SK-N-SH treated with all-trans-retinoic acid at 6 μM for 48 hours (cell line): ENCODE data around the gene PHF1.

Experiments used
- ARNTL ChIP-seq: fragments of 450-650 bp; formaldehyde crosslinking; IDR thresholded peaks from 2 replicates; pipeline ENCODE4 v1.5.0; 2020; ENCODE audit warnings: low read depth, mild to moderate bottlenecking, moderate library complexity, borderline replicate concordance
- CSDC2 ChIP-seq: fragments of 250-450 bp; sonication (Bioruptor Pico); IDR thresholded peaks from 2 replicates; pipeline ENCODE4 v1.5.0; 2020; ENCODE audit warnings: mild to moderate bottlenecking, moderate library complexity
- ESRRG ChIP-seq: fragments of 250-450 bp; sonication (Bioruptor Pico); IDR thresholded peaks from 2 replicates; pipeline ENCODE4 v1.6.1; 2021; ENCODE audit warnings: mild to moderate bottlenecking
- PATZ1 ChIP-seq: fragments of 250-450 bp; sonication (Bioruptor Pico); IDR thresholded peaks from 2 replicates; pipeline ENCODE4 v1.8.0; 2020; ENCODE audit warnings: mild to moderate bottlenecking, moderate library complexity, borderline replicate concordance
- PPARA ChIP-seq: fragments of 250-450 bp; sonication (Bioruptor Pico); IDR thresholded peaks from 2 replicates; pipeline ENCODE4 v1.5.0; 2020; ENCODE audit warnings: mild to moderate bottlenecking, borderline replicate concordance
- RARB ChIP-seq: fragments of 250-450 bp; sonication (Bioruptor Pico); IDR thresholded peaks from 2 replicates; pipeline ENCODE4 v1.8.0; 2021; ENCODE audit warnings: mild to moderate bottlenecking, moderate library complexity
- SNAI2 ChIP-seq: fragments of 250-450 bp; sonication (Bioruptor Pico); IDR thresholded peaks from 2 replicates; pipeline ENCODE4 v1.5.0; 2020; ENCODE audit warnings: mild to moderate bottlenecking, moderate library complexity
- TCF4 ChIP-seq: fragments of 250-450 bp; sonication (Bioruptor Pico); IDR thresholded peaks from 2 replicates; pipeline ENCODE4 v1.8.0; 2021; ENCODE audit warnings: mild to moderate bottlenecking, moderate library complexity, borderline replicate concordance
- TOX ChIP-seq: fragments of 250-450 bp; sonication (Bioruptor Pico); IDR thresholded peaks from 2 replicates; pipeline ENCODE4 v1.8.0; 2021; ENCODE audit warnings: mild to moderate bottlenecking, moderate library complexity, borderline replicate concordance
- ZC3H10 ChIP-seq: fragments of 250-450 bp; sonication (Bioruptor Pico); IDR thresholded peaks from 2 replicates; pipeline ENCODE4 v1.5.1; 2021; ENCODE audit warnings: mild to moderate bottlenecking, moderate library complexity
- ZNF70 ChIP-seq: fragments of 450-650 bp; formaldehyde crosslinking; IDR thresholded peaks from 2 replicates; pipeline ENCODE4 v1.5.0; 2020; ENCODE audit warnings: mild to moderate bottlenecking, moderate library complexity
- TF ChIP-seq, protein P1 (sequence below): fragments of 250-450 bp; sonication (Bioruptor Pico); IDR thresholded peaks from 2 replicates; pipeline ENCODE4 v1.5.1; 2021; ENCODE audit warnings: mild to moderate bottlenecking, moderate library complexity
- TF ChIP-seq, protein P2 (sequence below): fragments of 250-450 bp; sonication (Bioruptor Pico); IDR thresholded peaks from 2 replicates; pipeline ENCODE4 v1.5.1; 2020; ENCODE audit warnings: low read depth, mild to moderate bottlenecking, moderate library complexity

DNA sequence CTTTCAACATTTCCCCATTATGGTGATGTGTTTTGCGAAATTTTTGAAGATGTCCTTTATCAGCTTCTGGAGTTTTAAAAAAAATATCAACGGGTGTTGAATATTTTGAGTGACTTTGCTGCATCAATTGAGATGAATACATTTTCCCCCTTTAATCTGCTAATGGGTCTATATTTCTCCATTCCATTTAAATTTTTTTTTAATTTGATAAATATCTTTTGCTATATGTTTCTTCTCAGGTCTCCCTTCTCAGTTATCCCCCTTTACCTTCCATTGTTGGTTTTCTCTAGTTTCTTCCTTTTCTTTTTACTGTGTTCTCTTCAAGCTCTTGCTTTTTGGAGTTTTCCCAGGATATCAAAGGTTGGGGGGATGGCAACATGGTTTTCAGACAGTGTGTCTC lies 20.6 kb upstream of the PHF1 start:
- TF ChIP-seq TOX = no peak
- TF ChIP-seq TCF4 (CRISPR knock-in tag) = no peak
- TF ChIP-seq, protein P1, sequence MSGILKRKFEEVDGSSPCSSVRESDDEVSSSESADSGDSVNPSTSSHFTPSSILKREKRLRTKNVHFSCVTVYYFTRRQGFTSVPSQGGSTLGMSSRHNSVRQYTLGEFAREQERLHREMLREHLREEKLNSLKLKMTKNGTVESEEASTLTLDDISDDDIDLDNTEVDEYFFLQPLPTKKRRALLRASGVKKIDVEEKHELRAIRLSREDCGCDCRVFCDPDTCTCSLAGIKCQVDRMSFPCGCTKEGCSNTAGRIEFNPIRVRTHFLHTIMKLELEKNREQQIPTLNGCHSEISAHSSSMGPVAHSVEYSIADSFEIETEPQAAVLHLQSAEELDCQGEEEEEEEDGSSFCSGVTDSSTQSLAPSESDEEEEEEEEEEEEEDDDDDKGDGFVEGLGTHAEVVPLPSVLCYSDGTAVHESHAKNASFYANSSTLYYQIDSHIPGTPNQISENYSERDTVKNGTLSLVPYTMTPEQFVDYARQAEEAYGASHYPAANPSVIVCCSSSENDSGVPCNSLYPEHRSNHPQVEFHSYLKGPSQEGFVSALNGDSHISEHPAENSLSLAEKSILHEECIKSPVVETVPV (CRISPR knock-in tag) = no peak
- TF ChIP-seq SNAI2 = no peak
- TF ChIP-seq ARNTL (CRISPR knock-in tag) = no peak
- no peak for TF ChIP-seq PATZ1 (CRISPR knock-in tag)
- no peak for TF ChIP-seq ZC3H10 (CRISPR knock-in tag)
- TF ChIP-seq RARB = no peak
- no peak for TF ChIP-seq ZNF70 (CRISPR knock-in tag)
- TF ChIP-seq CSDC2 (CRISPR knock-in tag) = no peak
- TF ChIP-seq ESRRG = no peak
- no peak for TF ChIP-seq PPARA (CRISPR knock-in tag)
- TF ChIP-seq, protein P2, sequence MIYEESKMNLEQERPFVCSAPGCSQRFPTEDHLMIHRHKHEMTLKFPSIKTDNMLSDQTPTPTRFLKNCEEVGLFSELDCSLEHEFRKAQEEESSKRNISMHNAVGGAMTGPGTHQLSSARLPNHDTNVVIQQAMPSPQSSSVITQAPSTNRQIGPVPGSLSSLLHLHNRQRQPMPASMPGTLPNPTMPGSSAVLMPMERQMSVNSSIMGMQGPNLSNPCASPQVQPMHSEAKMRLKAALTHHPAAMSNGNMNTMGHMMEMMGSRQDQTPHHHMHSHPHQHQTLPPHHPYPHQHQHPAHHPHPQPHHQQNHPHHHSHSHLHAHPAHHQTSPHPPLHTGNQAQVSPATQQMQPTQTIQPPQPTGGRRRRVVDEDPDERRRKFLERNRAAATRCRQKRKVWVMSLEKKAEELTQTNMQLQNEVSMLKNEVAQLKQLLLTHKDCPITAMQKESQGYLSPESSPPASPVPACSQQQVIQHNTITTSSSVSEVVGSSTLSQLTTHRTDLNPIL = no peak
